SK-N-SH (cell line): ENCODE results near the gene ANLN. TPM values are rescaled to one million over a fixed set of nuclear protein-coding genes. Genes with fewer than 3 reads are reported as not detected.

Source experiments
- CTCF ChIA-PET: fragments of 300-600, 350-600 bp; formaldehyde crosslinking; extraction: SDS; loops from one replicate; lab custom pipeline; 2021; lab: Yijun Ruan, JAX
- POLR2A ChIA-PET: fragments of 350-600 bp; sonication (Branson Sonifier 250); formaldehyde crosslinking; extraction: SDS; loops from one replicate; lab custom pipeline; 2020; ENCODE audit warnings: antibody characterized with exemption, inconsistent platforms; lab: Yijun Ruan, JAX
- DNase-seq: peaks from one replicate; pipeline ENCODE4 v3.0.0; 2012
- H2AFZ ChIP-seq: fragments of 200-600 bp; sonication (generic); 2 replicates; pipeline ENCODE4 v1.8.1; 2016; ENCODE audit warnings: antibody characterized with exemption, mild to moderate bottlenecking, low read depth
- H3F3A ChIP-seq: fragments of 200-600 bp; sonication (generic); replicated peaks from 2 replicates; pipeline ENCODE3; 2016; ENCODE audit warnings: antibody characterized with exemption, mild to moderate bottlenecking; ENCODE audit not compliant: insufficient read depth
- H3K27ac ChIP-seq, 2 experiments: fragments of 200-500 bp in 1 of 2; fragments of 200-600 bp in 1 of 2; sonication (Bioruptor generic) in 1 of 2; sonication (generic), shearing (Covaris generic) in 1 of 2; 2 replicates each; pipeline versions ENCODE4 v1.5.1 to v1.6.1; 2014 to 2016; ENCODE audit warnings: low read depth in 2 of 2, inconsistent platforms in 1 of 2, low read length in 1 of 2, mild to moderate bottlenecking in 1 of 2, mixed read lengths in 1 of 2
- H3K27me3 ChIP-seq: fragments of 200-600 bp; sonication (generic), shearing (Covaris generic); 2 replicates; pipeline ENCODE4 v1.6.1; 2016; ENCODE audit warnings: mixed run types; ENCODE audit not compliant: insufficient read depth
- H3K36me3 ChIP-seq, 2 experiments: fragments of 200-500 bp in 1 of 2; fragments of 200-600 bp in 1 of 2; sonication (Bioruptor generic) in 1 of 2; sonication (generic) in 1 of 2; replicated peaks in 1 of 2; 2 replicates each; pipeline versions ENCODE3 to v1.5.1; 2014 to 2016; ENCODE audit warnings: low read length in 1 of 2, mild to moderate bottlenecking in 1 of 2; ENCODE audit not compliant: insufficient read depth in 2 of 2, control insufficient read depth in 1 of 2
- H3K4me1 ChIP-seq, 2 experiments: fragments of 200-500 bp in 1 of 2; fragments of 200-600 bp in 1 of 2; sonication (Bioruptor generic) in 1 of 2; sonication (generic), shearing (Covaris generic) in 1 of 2; 2 replicates each; pipeline versions ENCODE4 v1.5.1 to v1.6.1; 2014 to 2016; ENCODE audit warnings: low read depth in 1 of 2, low read length in 1 of 2, mixed run types in 1 of 2; ENCODE audit not compliant: insufficient read depth in 2 of 2, control insufficient read depth in 1 of 2
- H3K4me2 ChIP-seq: fragments of 200-600 bp; sonication (generic), shearing (Covaris generic); 2 replicates; pipeline ENCODE4 v1.6.1; 2017; ENCODE audit warnings: mixed run types
- H3K4me3 ChIP-seq, 2 experiments: fragments of 200-500 bp in 1 of 2; fragments of 200-600 bp in 1 of 2; sonication (Bioruptor generic) in 1 of 2; sonication (generic), shearing (Covaris generic) in 1 of 2; 2 replicates each; pipeline versions ENCODE4 v1.5.1 to v1.8.1; 2014 to 2016; ENCODE audit warnings: low read depth in 2 of 2, inconsistent platforms in 1 of 2, low read length in 1 of 2, mild to moderate bottlenecking in 1 of 2, mixed read lengths in 1 of 2, moderate library complexity in 1 of 2
- H3K79me2 ChIP-seq: fragments of 200-600 bp; sonication (generic); 2 replicates; pipeline ENCODE4 v1.8.1; 2017; ENCODE audit warnings: mild to moderate bottlenecking; ENCODE audit not compliant: insufficient read depth
- H3K9ac ChIP-seq: fragments of 200-600 bp; sonication (generic); 2 replicates; pipeline ENCODE4 v1.6.1; 2017; ENCODE audit warnings: mixed run types
- H3K9me2 ChIP-seq: fragments of 200-600 bp; sonication (generic); 2 replicates; pipeline ENCODE4 v1.6.1; 2017; ENCODE audit warnings: mixed run types
- H3K9me3 ChIP-seq: fragments of 200-600 bp; sonication (generic); 2 replicates; pipeline ENCODE4 v1.6.1; 2017; ENCODE audit warnings: mixed run types, mild to moderate bottlenecking, moderate library complexity
- H4K20me1 ChIP-seq: fragments of 200-600 bp; sonication (generic); 2 replicates; pipeline ENCODE4 v1.6.1; 2017; ENCODE audit warnings: mild to moderate bottlenecking, mixed run types; ENCODE audit not compliant: insufficient read depth
- CHD2 ChIP-seq: fragments of 150-350 bp; IDR thresholded peaks from 2 replicates; pipeline ENCODE4 v1.6.1; 2018; ENCODE audit warnings: low read length; ENCODE audit not compliant: partially characterized antibody
- ELF1 ChIP-seq: IDR thresholded peaks from 2 replicates; pipeline ENCODE4 v1.4.0; 2012
- EP300 ChIP-seq, 2 experiments: IDR thresholded peaks; 2 replicates each; pipeline versions ENCODE4 v1.4.0 to v1.6.1; 2012; ENCODE audit warnings: borderline replicate concordance in 1 of 2, low read depth in 1 of 2, low read length in 1 of 2
- EZH2phosphoT487 ChIP-seq: fragments of 200-600 bp; sonication (generic); IDR thresholded peaks from 2 replicates; pipeline ENCODE4 v1.6.1; 2017; ENCODE audit warnings: low read depth, mixed run types, mild to moderate bottlenecking, antibody characterized with exemption, moderate library complexity, borderline replicate concordance
- FOSL2 ChIP-seq: IDR thresholded peaks from 2 replicates; pipeline ENCODE4 v1.4.0; 2012; ENCODE audit warnings: low read depth, mild to moderate bottlenecking, moderate library complexity, borderline replicate concordance
- FOXJ3 ChIP-seq: sonication (generic); formaldehyde crosslinking; IDR thresholded peaks from 2 replicates; pipeline ENCODE4 v1.5.1; 2020; ENCODE audit warnings: mild to moderate bottlenecking, missing genetic modification reagents
- FOXM1 ChIP-seq: IDR thresholded peaks from 2 replicates; pipeline ENCODE4 v1.4.0; 2012; ENCODE audit warnings: low read depth, mild to moderate bottlenecking
- GABPA ChIP-seq: IDR thresholded peaks from 2 replicates; pipeline ENCODE4 v1.4.0; 2012; ENCODE audit warnings: low read depth, mild to moderate bottlenecking
- GATA2 ChIP-seq: sonication (generic); formaldehyde crosslinking; IDR thresholded peaks from 2 replicates; pipeline ENCODE4 v1.5.0; 2020; ENCODE audit warnings: mild to moderate bottlenecking, missing genetic modification reagents
- IRF3 ChIP-seq: fragments of 150-350 bp; IDR thresholded peaks from 2 replicates; pipeline ENCODE4 v1.6.1; 2016; ENCODE audit warnings: mild to moderate bottlenecking, low read depth, low read length
- JUND ChIP-seq: IDR thresholded peaks from 2 replicates; pipeline ENCODE4 v1.4.0; 2012
- MEF2A ChIP-seq: IDR thresholded peaks from 2 replicates; pipeline ENCODE4 v1.4.0; 2012; ENCODE audit warnings: low read depth, borderline replicate concordance
- MXI1 ChIP-seq: IDR thresholded peaks from 2 replicates; pipeline ENCODE4 v1.6.1; 2012; ENCODE audit warnings: mild to moderate bottlenecking, low read depth, low read length, improper control_type of control experiment
- NFIC ChIP-seq: IDR thresholded peaks from 2 replicates; pipeline ENCODE4 v1.4.0; 2012; ENCODE audit warnings: borderline replicate concordance
- NRF1 ChIP-seq: IDR thresholded peaks from 2 replicates; pipeline ENCODE4 v1.6.1; 2012; ENCODE audit warnings: low read depth, mild to moderate bottlenecking, low read length
- POLR2AphosphoS5 ChIP-seq: IDR thresholded peaks from 2 replicates; pipeline ENCODE4 v1.6.1; 2012; ENCODE audit warnings: low read depth, low read length
- RAD21 ChIP-seq: IDR thresholded peaks from 2 replicates; pipeline ENCODE4 v1.6.1; 2012; ENCODE audit warnings: mild to moderate bottlenecking, low read length
- RCOR1 ChIP-seq: fragments of 150-350 bp; IDR thresholded peaks from 2 replicates; pipeline ENCODE4 v1.6.1; 2017; ENCODE audit warnings: antibody characterized with exemption, low read length
- RFX5 ChIP-seq: IDR thresholded peaks from 2 replicates; pipeline ENCODE4 v1.6.1; 2012; ENCODE audit warnings: mild to moderate bottlenecking, improper control_type of control experiment, low read length
- RXRA ChIP-seq: IDR thresholded peaks from 2 replicates; pipeline ENCODE4 v1.4.0; 2012; ENCODE audit warnings: low read depth, mild to moderate bottlenecking, borderline replicate concordance
- SIN3A ChIP-seq: IDR thresholded peaks from 2 replicates; pipeline ENCODE4 v1.6.1; 2012; ENCODE audit warnings: low read depth, mild to moderate bottlenecking, low read length, moderate library complexity, borderline replicate concordance
- TAF1 ChIP-seq: IDR thresholded peaks from 2 replicates; pipeline ENCODE4 v1.6.1; 2012; ENCODE audit warnings: low read depth, mild to moderate bottlenecking, low read length, moderate library complexity, borderline replicate concordance
- TCF12 ChIP-seq: IDR thresholded peaks from 2 replicates; pipeline ENCODE4 v1.4.0; 2012
- TEAD4 ChIP-seq: IDR thresholded peaks from 2 replicates; pipeline ENCODE4 v1.4.0; 2012; ENCODE audit warnings: mild to moderate bottlenecking, borderline replicate concordance; ENCODE audit not compliant: insufficient read depth
- YY1 ChIP-seq: IDR thresholded peaks from 2 replicates; pipeline ENCODE4 v1.4.0; 2012; ENCODE audit warnings: low read depth, mild to moderate bottlenecking
- WGBS: methylation state at CpG from one replicate; pipeline ENCODE4 v1.1.6; 2017; ENCODE audit warnings: low lambda C conversion rate; 5-methylcytosine and 5-hydroxymethylcytosine counted together
- polyA plus RNA-seq, 3 experiments: library from polyadenylated mRNA; depleted of rRNA; stranded (reverse); fragments of >200 nt; gene quantifications; 2 replicates each; pipeline ENCODE4 v1.2.3, GENCODE V29; 2012
- TF ChIP-seq, protein P1 (sequence below): IDR thresholded peaks from 2 replicates; pipeline ENCODE4 v1.4.0; 2012; ENCODE audit warnings: low read depth
- TF ChIP-seq, protein P2 (sequence below): IDR thresholded peaks from 2 replicates; pipeline ENCODE4; 2012
- TF ChIP-seq, protein P3 (sequence below): IDR thresholded peaks from 2 replicates; pipeline ENCODE4 v1.4.0; 2012; ENCODE audit warnings: low read depth, borderline replicate concordance

ANLN gene
- polyA plus RNA-seq, 1 of the 3 experiments (the other 2 are of a cell fraction): 17.1 TPM

- Histone ChIP-seq H3K4me3 (peak overlapping the region; percentile 85 to 97), H2AFZ (peak overlapping the region; percentile 57), H3K36me3 (peaks cover 0 to 13% of the 10 kb centered on the region in 2 experiments), H3K27me3 (no peaks in the 10 kb centered on the region), H3K9me2 (no peaks in the 10 kb centered on the region), H3F3A (peaks cover 23% of the 10 kb centered on the region), H4K20me1 (peaks cover 14% of the 10 kb centered on the region; the same call in 1 of the 2 replicates), H3K79me2 (peaks cover 57% of the 10 kb centered on the region), H3K9me3 (no peaks in the 10 kb centered on the region), H3K4me2 (peak overlapping the region; percentile 97), H3K27ac (peak overlapping the region; percentile 87 to 94), H3K4me1 (peaks cover 23 to 25% of the 10 kb centered on the region in 2 experiments), H3K9ac (peak overlapping the region; percentile 96)
- POLR2A ChIA-PET: interaction anchor here (1.0 to 1.5 kb wide), 3 partner anchors 24 to 589 kb away, joined by 3 to 13 read pairs (median 5); partner anchors contain the start of gene SEPTIN7
- CTCF ChIA-PET: interaction anchor here (1.0 to 5.8 kb wide), 5 partner anchors 11 to 808 kb away, joined by 3 to 33 read pairs (median 7); a partner anchor contains a TSS
- 1% methylated on average over 25 of the region's 26 CpGs for WGBS
- peak; percentile 90 for DNase-seq
- TF ChIP-seq, protein P1, sequence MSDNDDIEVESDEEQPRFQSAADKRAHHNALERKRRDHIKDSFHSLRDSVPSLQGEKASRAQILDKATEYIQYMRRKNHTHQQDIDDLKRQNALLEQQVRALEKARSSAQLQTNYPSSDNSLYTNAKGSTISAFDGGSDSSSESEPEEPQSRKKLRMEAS: peak; percentile 77; the same call in 1 of the 2 replicates
- TF ChIP-seq MXI1 (peak; percentile 22; the same call in 1 of the 2 replicates), YY1 (peak; percentile 32; the same call in 1 of the 2 replicates), GABPA (no peak), NFIC (peak; percentile 41), NRF1 (no peak), FOXJ3 (CRISPR knock-in tag) (no peak), RFX5 (no peak), JUND (peak; percentile 81), RCOR1 (peak; percentile 41; the same call in 1 of the 2 replicates), SIN3A (peak; percentile 91), FOSL2 (peak; percentile 93), TEAD4 (peak; percentile 87), IRF3 (no peak), RXRA (no peak), POLR2AphosphoS5 (peak; percentile 63), ELF1 (no peak), EP300 (IDR thresholded peaks at IDR 0.05; ENCODE audit: borderline replicate concordance in 1 of 2, low read depth in 1 of 2, low read length in 1 of 2) (peak; percentile 28 to 66; a peak in 2 of 4 replicates), FOXM1 (peak; percentile 43; the same call in 1 of the 2 replicates), MEF2A (no peak), EZH2phosphoT487 (no peak), GATA2 (CRISPR knock-in tag) (0 out of 2 replicates have a peak, but pooled peaks have one; percentile 3), CHD2 (peak; percentile 46), TCF12 (peak; percentile 64; the same call in 1 of the 2 replicates), TAF1 (peak; percentile 91), RAD21 (peak; percentile 5; the same call in 1 of the 2 replicates)
- TF ChIP-seq, protein P2, sequence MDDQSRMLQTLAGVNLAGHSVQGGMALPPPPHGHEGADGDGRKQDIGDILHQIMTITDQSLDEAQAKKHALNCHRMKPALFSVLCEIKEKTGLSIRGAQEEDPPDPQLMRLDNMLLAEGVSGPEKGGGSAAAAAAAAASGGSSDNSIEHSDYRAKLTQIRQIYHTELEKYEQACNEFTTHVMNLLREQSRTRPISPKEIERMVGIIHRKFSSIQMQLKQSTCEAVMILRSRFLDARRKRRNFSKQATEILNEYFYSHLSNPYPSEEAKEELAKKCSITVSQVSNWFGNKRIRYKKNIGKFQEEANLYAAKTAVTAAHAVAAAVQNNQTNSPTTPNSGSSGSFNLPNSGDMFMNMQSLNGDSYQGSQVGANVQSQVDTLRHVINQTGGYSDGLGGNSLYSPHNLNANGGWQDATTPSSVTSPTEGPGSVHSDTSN: peak; percentile 24; the same call in 1 of the 2 replicates
- TF ChIP-seq, protein P3, sequence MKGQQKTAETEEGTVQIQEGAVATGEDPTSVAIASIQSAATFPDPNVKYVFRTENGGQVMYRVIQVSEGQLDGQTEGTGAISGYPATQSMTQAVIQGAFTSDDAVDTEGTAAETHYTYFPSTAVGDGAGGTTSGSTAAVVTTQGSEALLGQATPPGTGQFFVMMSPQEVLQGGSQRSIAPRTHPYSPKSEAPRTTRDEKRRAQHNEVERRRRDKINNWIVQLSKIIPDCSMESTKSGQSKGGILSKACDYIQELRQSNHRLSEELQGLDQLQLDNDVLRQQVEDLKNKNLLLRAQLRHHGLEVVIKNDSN: no peak; the same call in 1 of the 2 replicates
Measured at GRCh38 chr7:36390199-36391090, 783 bp downstream of the ANLN start.
